Upper lobe of left lung (tissue), 4 donors: ENCODE data around the gene UBE2E2.

ENCODE experiments used
- POLR2A ChIP-seq, 4 donors: fragments of 450-650 bp; IDR thresholded peaks; one replicate each; pipeline ENCODE4 v1.5.1; 2016 to 2017; ENCODE audit warnings: antibody characterized with exemption in 4 of 4, mild to moderate bottlenecking in 2 of 4
- POLR2AphosphoS5 ChIP-seq, 2 donors: sonication (generic); formaldehyde crosslinking; IDR thresholded peaks; one replicate each; pipeline ENCODE4 v1.5.1; 2017; ENCODE audit warnings: antibody characterized with exemption in 2 of 2
- TF ChIP-seq, protein P1 (sequence below), 6 experiments: fragments of 450-650 bp in 4 of 6; fragments of 200-600 bp in 2 of 6; sonication (generic) in 2 of 6; IDR thresholded peaks; one replicate each; pipeline ENCODE4 v1.5.1; 2016 to 2019; ENCODE audit warnings: antibody characterized with exemption in 6 of 6

DNA sequence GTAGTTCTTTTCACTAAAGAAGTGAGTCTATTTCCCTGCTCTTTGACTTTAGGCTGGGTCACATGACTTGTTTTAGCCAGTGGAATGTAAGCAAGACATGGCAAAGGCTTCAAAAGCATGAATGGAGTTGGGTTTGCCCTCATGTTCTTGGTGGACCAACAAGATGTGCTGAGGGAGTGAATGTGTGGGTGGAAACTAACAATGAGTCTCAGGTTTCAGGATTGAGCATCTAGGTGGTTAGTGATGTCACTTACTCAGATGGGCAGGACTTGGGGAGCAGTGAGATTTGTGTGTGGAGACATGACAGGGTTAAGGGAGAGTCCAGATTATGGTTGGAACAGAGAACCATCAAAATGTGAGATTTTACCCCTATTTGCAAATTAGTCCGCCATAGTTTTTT, 421.2 kb downstream of the UBE2E2 start:
- TF ChIP-seq, protein P1, sequence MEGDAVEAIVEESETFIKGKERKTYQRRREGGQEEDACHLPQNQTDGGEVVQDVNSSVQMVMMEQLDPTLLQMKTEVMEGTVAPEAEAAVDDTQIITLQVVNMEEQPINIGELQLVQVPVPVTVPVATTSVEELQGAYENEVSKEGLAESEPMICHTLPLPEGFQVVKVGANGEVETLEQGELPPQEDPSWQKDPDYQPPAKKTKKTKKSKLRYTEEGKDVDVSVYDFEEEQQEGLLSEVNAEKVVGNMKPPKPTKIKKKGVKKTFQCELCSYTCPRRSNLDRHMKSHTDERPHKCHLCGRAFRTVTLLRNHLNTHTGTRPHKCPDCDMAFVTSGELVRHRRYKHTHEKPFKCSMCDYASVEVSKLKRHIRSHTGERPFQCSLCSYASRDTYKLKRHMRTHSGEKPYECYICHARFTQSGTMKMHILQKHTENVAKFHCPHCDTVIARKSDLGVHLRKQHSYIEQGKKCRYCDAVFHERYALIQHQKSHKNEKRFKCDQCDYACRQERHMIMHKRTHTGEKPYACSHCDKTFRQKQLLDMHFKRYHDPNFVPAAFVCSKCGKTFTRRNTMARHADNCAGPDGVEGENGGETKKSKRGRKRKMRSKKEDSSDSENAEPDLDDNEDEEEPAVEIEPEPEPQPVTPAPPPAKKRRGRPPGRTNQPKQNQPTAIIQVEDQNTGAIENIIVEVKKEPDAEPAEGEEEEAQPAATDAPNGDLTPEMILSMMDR (IDR thresholded peaks at IDR 0.05) = no peak
- TF ChIP-seq POLR2AphosphoS5 (IDR thresholded peaks at IDR 0.05) (no peak), POLR2A (IDR thresholded peaks at IDR 0.05) (no peak)
